Mucosa of descending colon (tissue), 3 donors: ENCODE measurements around the gene ATP8A2. TPM values are rescaled to one million over a fixed set of nuclear protein-coding genes. Genes with fewer than 3 reads are reported as not detected.
"Not testable (repeated sequence)": the region's sequence is repeated elsewhere in the genome, so short reads cannot be mapped to it uniquely, and the experiment has no call there.

Experiments
- ATAC-seq: fragments of 200-7000 bp; cut with Tn5 transposase; one replicate; pipeline ENCODE4 v1.9.1; 2020; ENCODE audit warnings: mild to moderate bottlenecking, moderate library complexity
- DNase-seq, 3 donors: peaks; one replicate each; pipeline ENCODE4 v3.0.0-alpha.2; 2020
- H3K36me3 ChIP-seq: fragments of 200-600 bp; one replicate; pipeline ENCODE4 v1.8.0; 2021; ENCODE audit warnings: low read depth, mild to moderate bottlenecking
- H3K4me1 ChIP-seq: fragments of 200-600 bp; one replicate; pipeline ENCODE4 v1.8.0; 2021; ENCODE audit warnings: low read depth, mild to moderate bottlenecking
- H3K4me3 ChIP-seq: fragments of 200-600 bp; one replicate; pipeline ENCODE4 v1.8.0; 2021; ENCODE audit warnings: mild to moderate bottlenecking
- H3K9me3 ChIP-seq: fragments of 200-600 bp; one replicate; pipeline ENCODE4 v1.8.0; 2021; ENCODE audit warnings: mild to moderate bottlenecking
- CTCF ChIP-seq: fragments of 200-600 bp; IDR thresholded peaks from one replicate; pipeline ENCODE4 v1.8.0; 2022; ENCODE audit warnings: antibody characterized with exemption, mild to moderate bottlenecking
- intact Hi-C, 2 donors: fragments of 100-400 bp; cut with DNase I in 1 of 2; cut with micrococcal nuclease in 1 of 2; formaldehyde crosslinking; loops; one replicate each; pipeline versions ENCODE4 v1.11.0 to v1.11.1; 2022; cut with DNase I, micrococcal nuclease
- total RNA-seq, 3 donors: library from RNA; stranded (reverse); fragmentation: NEBNext Ultra II Directional in 2 of 3; extraction: Animal tissue kit (Norgen Biotek cat#: 25700) in 2 of 3; gene quantifications; one replicate each; pipeline versions ENCODE4 v1.2.1 to v1.2.4, GENCODE V29; 2021 to 2023
- donor health status: DM: no; HTN: no; CAD: no; lungs with moderate emphysema.
- donor health status: DM: no; HTN: no; CAD: no.
- donor health status: DM: no; HTN: yes; CAD: no.

Gene ATP8A2
- total RNA-seq, 3 donors from 2014 or later = 0.22 to 3.6 (median 0.41) TPM

- Histone ChIP-seq H3K4me3 (no peak overlapping the region), H3K4me1 (no peaks in the 10 kb centered on the region), H3K9me3 (no peaks in the 10 kb centered on the region), H3K36me3 (no peaks in the 10 kb centered on the region)
- intact Hi-C loops = no loop called here
- DNase-seq (no peak), ATAC-seq (no peak)
- no peak for TF ChIP-seq CTCF
These were observed 190.0 kb downstream of the ATP8A2 start for GRCh38 chr13:25561812-25562211.

- DNase-seq (no peak), ATAC-seq (no peak)
- Histone ChIP-seq H3K4me3 (no peak overlapping the region), H3K9me3 (no peaks in the 10 kb centered on the region), H3K4me1 (no peaks in the 10 kb centered on the region), H3K36me3 (no peaks in the 10 kb centered on the region)
- TF ChIP-seq CTCF = no peak
- intact Hi-C loops = loop anchor here in 1 of 2 donors (5.0 kb wide), 1 partner anchor 492 kb away; no protein-coding TSS in a partner anchor
These were observed 198.4 kb downstream of the ATP8A2 start for GRCh38 chr13:25570185-25570584.

- Histone ChIP-seq H3K9me3 (no peaks in the 10 kb centered on the region), H3K36me3 (no peaks in the 10 kb centered on the region), H3K4me3 (no peak overlapping the region), H3K4me1 (no peaks in the 10 kb centered on the region)
- intact Hi-C loops = loop anchor here in 1 of 2 donors (5.0 kb wide), 1 partner anchor 491 kb away; no protein-coding TSS in a partner anchor
- no peak for TF ChIP-seq CTCF
- no peak for DNase-seq
- ATAC-seq = no peak
These were observed 199.5 kb downstream of the ATP8A2 start for GRCh38 chr13:25571237-25571636.

- H3K4me1 ChIP-seq, DNase-seq, H3K9me3 ChIP-seq, H3K4me3 ChIP-seq, ATAC-seq, H3K36me3 ChIP-seq: not testable (repeated sequence)
- intact Hi-C loops = loop anchor here in 1 of 2 donors (5.0 kb wide), 1 partner anchor 490 kb away; no protein-coding TSS in a partner anchor
These were observed 200.4 kb downstream of the ATP8A2 start for GRCh38 chr13:25572171-25572570.

GRCh38 chr13:25574437-25575411 lies 202.9 kb downstream of the ATP8A2 start:
- peak; percentile 82 for ATAC-seq
- H3K9me3 ChIP-seq = no peaks in the 10 kb centered on the region
- no peak overlapping the region for H3K4me3 ChIP-seq
- DNase-seq = peak in 2 of 3 donors; percentile 42 to 92
- H3K36me3 ChIP-seq = no peaks in the 10 kb centered on the region
- TF ChIP-seq CTCF = peak; percentile 51
- intact Hi-C loops = loop anchor here (5.0 kb wide), 1 partner anchor 488 kb away; no protein-coding TSS in a partner anchor
- no peaks in the 10 kb centered on the region for H3K4me1 ChIP-seq

GRCh38 chr13:25575562-25575961 lies 203.8 kb downstream of the ATP8A2 start:
- no peaks in the 10 kb centered on the region for H3K36me3 ChIP-seq

More at GRCh38 chr13:25575562-25575961, 203.8 kb downstream of the ATP8A2 start:
- DNase-seq (no peak), ATAC-seq (no peak)
- intact Hi-C loops = loop anchor here in 1 of 2 donors (5.0 kb wide), 1 partner anchor 487 kb away; no protein-coding TSS in a partner anchor
- TF ChIP-seq CTCF = no peak
- Histone ChIP-seq H3K4me1 (no peaks in the 10 kb centered on the region), H3K4me3 (no peak overlapping the region), H3K9me3 (no peaks in the 10 kb centered on the region)
